Measurements from ENCODE around the gene DHRS3. TPM values are rescaled to one million over a fixed set of nuclear protein-coding genes. Genes with fewer than 3 reads are reported as not detected.

DHRS3 gene
- total and polyA plus RNA-seq, 2 of the 13 experiments (the other 11 are each of a cell fraction or from before 2014, with no cell fraction given) = 48.5 to 90.5 TPM

DNA sequence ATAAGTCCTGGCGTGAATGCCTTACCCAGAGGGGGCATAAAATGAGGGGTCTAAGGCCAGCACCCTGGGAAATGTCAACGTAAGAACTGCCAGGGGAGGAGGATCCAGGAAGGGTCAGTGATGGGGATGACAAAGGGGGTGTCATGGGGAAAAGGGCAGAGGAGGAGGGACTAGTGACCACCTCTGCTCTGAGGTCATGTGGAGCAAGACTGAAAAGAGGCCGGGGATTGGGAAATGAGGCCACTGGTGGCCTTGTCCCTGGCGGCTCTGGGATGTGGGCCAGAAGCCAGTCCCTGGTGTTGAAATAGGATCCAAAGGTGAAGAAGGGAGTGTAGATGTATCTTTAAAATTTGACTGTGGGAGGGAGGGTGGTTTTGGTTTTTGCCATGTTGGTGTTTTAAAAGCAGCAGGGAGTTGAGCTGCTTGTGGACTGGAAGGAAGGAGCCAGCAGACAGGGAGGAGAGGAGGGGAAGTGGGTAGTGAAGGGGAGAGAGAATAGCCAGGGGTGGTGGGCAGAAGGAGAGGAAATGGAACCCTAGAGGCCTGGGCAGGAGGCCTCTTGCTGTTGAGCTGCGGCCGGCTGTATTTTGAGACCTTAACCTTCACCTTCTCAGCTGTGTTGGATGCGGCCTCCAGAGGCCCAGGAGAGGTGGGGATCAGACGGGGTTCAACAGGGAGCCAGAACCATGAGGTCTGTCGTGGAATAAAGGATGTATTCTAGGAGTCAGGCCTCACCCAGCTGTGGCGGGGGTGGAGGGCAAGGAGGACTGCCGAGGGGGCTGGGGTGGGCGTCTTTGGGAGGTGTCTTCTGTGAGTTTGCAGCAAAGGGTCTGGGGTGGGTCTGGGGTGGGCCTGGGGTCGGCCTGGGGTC, 92.5 kb downstream of the DHRS3 start (continued):
- TF ChIP-seq RBM39 (IDR thresholded peaks at IDR 0.05; ENCODE audit: low read depth, low read length, poor library complexity, severe bottlenecking) = no peak
- TF ChIP-seq, protein P1, sequence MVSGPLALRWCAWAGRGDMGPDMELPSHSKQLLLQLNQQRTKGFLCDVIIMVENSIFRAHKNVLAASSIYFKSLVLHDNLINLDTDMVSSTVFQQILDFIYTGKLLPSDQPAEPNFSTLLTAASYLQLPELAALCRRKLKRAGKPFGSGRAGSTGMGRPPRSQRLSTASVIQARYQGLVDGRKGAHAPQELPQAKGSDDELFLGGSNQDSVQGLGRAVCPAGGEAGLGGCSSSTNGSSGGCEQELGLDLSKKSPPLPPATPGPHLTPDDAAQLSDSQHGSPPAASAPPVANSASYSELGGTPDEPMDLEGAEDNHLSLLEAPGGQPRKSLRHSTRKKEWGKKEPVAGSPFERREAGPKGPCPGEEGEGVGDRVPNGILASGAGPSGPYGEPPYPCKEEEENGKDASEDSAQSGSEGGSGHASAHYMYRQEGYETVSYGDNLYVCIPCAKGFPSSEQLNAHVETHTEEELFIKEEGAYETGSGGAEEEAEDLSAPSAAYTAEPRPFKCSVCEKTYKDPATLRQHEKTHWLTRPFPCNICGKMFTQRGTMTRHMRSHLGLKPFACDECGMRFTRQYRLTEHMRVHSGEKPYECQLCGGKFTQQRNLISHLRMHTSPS (CRISPR knock-in tag; IDR thresholded peaks at IDR 0.05; ENCODE audit: low read depth) = peak; percentile 46
- TF ChIP-seq ZNF605 (CRISPR knock-in tag; IDR thresholded peaks at IDR 0.05) = peak; percentile 66
- TF ChIP-seq PRMT3 (CRISPR knock-in tag; IDR thresholded peaks at IDR 0.05; ENCODE audit: borderline replicate concordance, low read depth) = no peak
- no peak for TF ChIP-seq ZBTB3 (CRISPR knock-in tag; IDR thresholded peaks at IDR 0.05; ENCODE audit: borderline replicate concordance, low read depth)
- peak; percentile 42; the same call in 1 of the 2 replicates for TF ChIP-seq RBFOX2 (IDR thresholded peaks at IDR 0.05; ENCODE audit: low read depth, low read length)
- TF ChIP-seq, protein P2, sequence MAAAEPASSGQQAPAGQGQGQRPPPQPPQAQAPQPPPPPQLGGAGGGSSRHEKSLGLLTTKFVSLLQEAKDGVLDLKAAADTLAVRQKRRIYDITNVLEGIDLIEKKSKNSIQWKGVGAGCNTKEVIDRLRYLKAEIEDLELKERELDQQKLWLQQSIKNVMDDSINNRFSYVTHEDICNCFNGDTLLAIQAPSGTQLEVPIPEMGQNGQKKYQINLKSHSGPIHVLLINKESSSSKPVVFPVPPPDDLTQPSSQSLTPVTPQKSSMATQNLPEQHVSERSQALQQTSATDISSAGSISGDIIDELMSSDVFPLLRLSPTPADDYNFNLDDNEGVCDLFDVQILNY (CRISPR knock-in tag; conservative IDR thresholded peaks at IDR 0.05) = no peak
- TF ChIP-seq TARDBP (CRISPR knock-in tag; IDR thresholded peaks at IDR 0.05) = peak; percentile 91; the same call in 1 of the 2 replicates
- TF ChIP-seq POLR2AphosphoS2 (IDR thresholded peaks at IDR 0.05; ENCODE audit: low read depth, low read length) = no peak
- TF ChIP-seq, protein P3, sequence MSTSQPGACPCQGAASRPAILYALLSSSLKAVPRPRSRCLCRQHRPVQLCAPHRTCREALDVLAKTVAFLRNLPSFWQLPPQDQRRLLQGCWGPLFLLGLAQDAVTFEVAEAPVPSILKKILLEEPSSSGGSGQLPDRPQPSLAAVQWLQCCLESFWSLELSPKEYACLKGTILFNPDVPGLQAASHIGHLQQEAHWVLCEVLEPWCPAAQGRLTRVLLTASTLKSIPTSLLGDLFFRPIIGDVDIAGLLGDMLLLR (CRISPR knock-in tag; IDR thresholded peaks at IDR 0.05) = no peak
- TF ChIP-seq, protein P4, sequence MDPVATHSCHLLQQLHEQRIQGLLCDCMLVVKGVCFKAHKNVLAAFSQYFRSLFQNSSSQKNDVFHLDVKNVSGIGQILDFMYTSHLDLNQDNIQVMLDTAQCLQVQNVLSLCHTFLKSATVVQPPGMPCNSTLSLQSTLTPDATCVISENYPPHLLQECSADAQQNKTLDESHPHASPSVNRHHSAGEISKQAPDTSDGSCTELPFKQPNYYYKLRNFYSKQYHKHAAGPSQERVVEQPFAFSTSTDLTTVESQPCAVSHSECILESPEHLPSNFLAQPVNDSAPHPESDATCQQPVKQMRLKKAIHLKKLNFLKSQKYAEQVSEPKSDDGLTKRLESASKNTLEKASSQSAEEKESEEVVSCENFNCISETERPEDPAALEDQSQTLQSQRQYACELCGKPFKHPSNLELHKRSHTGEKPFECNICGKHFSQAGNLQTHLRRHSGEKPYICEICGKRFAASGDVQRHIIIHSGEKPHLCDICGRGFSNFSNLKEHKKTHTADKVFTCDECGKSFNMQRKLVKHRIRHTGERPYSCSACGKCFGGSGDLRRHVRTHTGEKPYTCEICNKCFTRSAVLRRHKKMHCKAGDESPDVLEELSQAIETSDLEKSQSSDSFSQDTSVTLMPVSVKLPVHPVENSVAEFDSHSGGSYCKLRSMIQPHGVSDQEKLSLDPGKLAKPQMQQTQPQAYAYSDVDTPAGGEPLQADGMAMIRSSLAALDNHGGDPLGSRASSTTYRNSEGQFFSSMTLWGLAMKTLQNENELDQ (CRISPR knock-in tag; IDR thresholded peaks at IDR 0.05; ENCODE audit: borderline replicate concordance) = no peak
- TF ChIP-seq, protein P5, sequence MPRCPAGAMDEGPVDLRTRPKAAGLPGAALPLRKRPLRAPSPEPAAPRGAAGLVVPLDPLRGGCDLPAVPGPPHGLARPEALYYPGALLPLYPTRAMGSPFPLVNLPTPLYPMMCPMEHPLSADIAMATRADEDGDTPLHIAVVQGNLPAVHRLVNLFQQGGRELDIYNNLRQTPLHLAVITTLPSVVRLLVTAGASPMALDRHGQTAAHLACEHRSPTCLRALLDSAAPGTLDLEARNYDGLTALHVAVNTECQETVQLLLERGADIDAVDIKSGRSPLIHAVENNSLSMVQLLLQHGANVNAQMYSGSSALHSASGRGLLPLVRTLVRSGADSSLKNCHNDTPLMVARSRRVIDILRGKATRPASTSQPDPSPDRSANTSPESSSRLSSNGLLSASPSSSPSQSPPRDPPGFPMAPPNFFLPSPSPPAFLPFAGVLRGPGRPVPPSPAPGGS (CRISPR knock-in tag; IDR thresholded peaks at IDR 0.05) = 0 out of 2 replicates have a peak, but pooled peaks have one; percentile 11
- TF ChIP-seq ZNF207 (IDR thresholded peaks at IDR 0.05; ENCODE audit: borderline replicate concordance) = no peak
- TF ChIP-seq IRF2 (CRISPR knock-in tag; IDR thresholded peaks at IDR 0.05) = peak; percentile 52; the same call in 1 of the 2 replicates
- TF ChIP-seq PHF8 (CRISPR knock-in tag; IDR thresholded peaks at IDR 0.05) = no peak
- TF ChIP-seq ZNF530 (CRISPR knock-in tag; IDR thresholded peaks at IDR 0.05; ENCODE audit: low read depth) = no peak
- TF ChIP-seq, protein P6, sequence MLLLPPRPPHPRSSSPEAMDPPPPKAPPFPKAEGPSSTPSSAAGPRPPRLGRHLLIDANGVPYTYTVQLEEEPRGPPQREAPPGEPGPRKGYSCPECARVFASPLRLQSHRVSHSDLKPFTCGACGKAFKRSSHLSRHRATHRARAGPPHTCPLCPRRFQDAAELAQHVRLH (CRISPR knock-in tag; IDR thresholded peaks at IDR 0.05; ENCODE audit: borderline replicate concordance, low read depth) = peak; percentile 59; the same call in 1 of the 2 replicates
- no peak; the same call in 1 of the 2 replicates for TF ChIP-seq ZNF891 (CRISPR knock-in tag; IDR thresholded peaks at IDR 0.05)
- no peak for TF ChIP-seq ETV6 (CRISPR knock-in tag; conservative IDR thresholded peaks at IDR 0.05)
- no peak for TF ChIP-seq ZNF660 (CRISPR knock-in tag; IDR thresholded peaks at IDR 0.05; ENCODE audit: borderline replicate concordance, low read depth)
